GM23338 (cell line): ENCODE data around the gene GNPTG. TPM values are rescaled to one million over a fixed set of nuclear protein-coding genes. Genes with fewer than 3 reads are reported as not detected.

Experiments
- ATAC-seq: fragments of 200-7000 bp; cut with Tn5 transposase; 3 replicates; pipeline ENCODE4 v1.9.1; 2020
- DNase-seq: peaks from one replicate; pipeline ENCODE4 v3.0.0-alpha.2; 2015; ENCODE audit warnings: low spot score
- H2AFZ ChIP-seq: fragments of 200-600 bp; sonication (generic); 2 replicates; pipeline ENCODE4 v1.8.0; 2016; ENCODE audit warnings: antibody characterized with exemption, mild to moderate bottlenecking, moderate library complexity
- H3F3A ChIP-seq: fragments of 200-600 bp; sonication (generic); replicated peaks from 2 replicates; pipeline ENCODE4 v1.8.0; 2017; ENCODE audit warnings: antibody characterized with exemption, mixed run types, low read depth
- H3K27ac ChIP-seq: fragments of 200-600 bp; sonication (generic); 2 replicates; pipeline ENCODE4 v1.6.1; 2016; ENCODE audit warnings: low read depth
- H3K27me3 ChIP-seq: fragments of 200-600 bp; sonication (generic); 2 replicates; pipeline ENCODE4 v1.8.0; 2016; ENCODE audit warnings: mild to moderate bottlenecking, mixed run types, moderate library complexity; ENCODE audit not compliant: insufficient read depth
- H3K36me3 ChIP-seq: fragments of 200-600 bp; sonication (generic); 2 replicates; pipeline ENCODE4 v1.8.0; 2016; ENCODE audit warnings: mild to moderate bottlenecking; ENCODE audit not compliant: insufficient read depth
- H3K4me1 ChIP-seq: fragments of 200-600 bp; sonication (generic); 2 replicates; pipeline ENCODE4 v1.8.0; 2016; ENCODE audit warnings: mild to moderate bottlenecking, moderate library complexity; ENCODE audit not compliant: insufficient read depth
- H3K4me2 ChIP-seq: fragments of 200-600 bp; sonication (generic); 2 replicates; pipeline ENCODE4 v1.7.1; 2017; ENCODE audit warnings: mixed run types
- H3K4me3 ChIP-seq: fragments of 200-600 bp; sonication (generic); 2 replicates; pipeline ENCODE4 v1.6.1; 2016; ENCODE audit warnings: mixed run types
- H3K79me2 ChIP-seq: fragments of 200-600 bp; sonication (generic); replicated peaks from 2 replicates; pipeline ENCODE4 v1.8.0; 2017; ENCODE audit warnings: mild to moderate bottlenecking; ENCODE audit not compliant: insufficient read depth
- H3K9me2 ChIP-seq: fragments of 200-600 bp; sonication (generic); 2 replicates; pipeline ENCODE4 v1.8.0; 2017; ENCODE audit not compliant: insufficient read depth
- H4K20me1 ChIP-seq: fragments of 200-600 bp; sonication (generic); replicated peaks from 2 replicates; pipeline ENCODE4 v1.8.0; 2017; ENCODE audit warnings: mild to moderate bottlenecking; ENCODE audit not compliant: insufficient read depth
- H3K27ac Mint-ChIP-seq: 2 replicates; pipeline ENCODE4 v1.8.0; 2020; ENCODE audit warnings: inconsistent platforms, mild to moderate bottlenecking, moderate library complexity, mixed read lengths
- H3K27me3 Mint-ChIP-seq: 3 replicates; pipeline ENCODE4 v1.8.0; 2022; ENCODE audit warnings: low read depth, mild to moderate bottlenecking, moderate library complexity, mixed read lengths, inconsistent platforms; ENCODE audit not compliant: insufficient read depth, poor library complexity
- H3K36me3 Mint-ChIP-seq: 3 replicates; pipeline ENCODE4 v1.8.0; 2021; ENCODE audit warnings: low read depth, mild to moderate bottlenecking, inconsistent platforms, moderate library complexity, mixed read lengths
- H3K4me1 Mint-ChIP-seq: 3 replicates; pipeline ENCODE4 v1.8.0; 2020; ENCODE audit warnings: mild to moderate bottlenecking, inconsistent platforms, mixed read lengths
- H3K4me3 Mint-ChIP-seq: 3 replicates; pipeline ENCODE4 v1.8.0; 2021; ENCODE audit warnings: moderate library complexity, mild to moderate bottlenecking, inconsistent platforms, mixed read lengths
- H3K9me3 Mint-ChIP-seq: 3 replicates; pipeline ENCODE4 v1.8.0; 2020; ENCODE audit warnings: moderate library complexity, mild to moderate bottlenecking, inconsistent platforms, mixed read lengths
- CREB1 ChIP-seq: fragments of 250-450 bp; sonication (Bioruptor Pico); IDR thresholded peaks from 2 replicates; pipeline ENCODE4 v1.5.0; 2020; ENCODE audit warnings: low read depth, mild to moderate bottlenecking, moderate library complexity
- ETS1 ChIP-seq: IDR thresholded peaks from 2 replicates; pipeline ENCODE4 v1.6.1; 2016; ENCODE audit warnings: antibody characterized with exemption
- EZH2 ChIP-seq: fragments of 200-600 bp; sonication (generic); IDR thresholded peaks from one replicate; pipeline ENCODE4 v1.8.0; 2017; ENCODE audit warnings: antibody characterized with exemption, mild to moderate bottlenecking, low read depth; ENCODE audit not compliant: unreplicated experiment
- EZH2phosphoT487 ChIP-seq: fragments of 200-600 bp; sonication (generic); IDR thresholded peaks from one replicate; pipeline ENCODE4 v1.8.1; 2018; ENCODE audit warnings: antibody characterized with exemption; ENCODE audit not compliant: unreplicated experiment
- JUNB ChIP-seq: IDR thresholded peaks from one replicate; pipeline ENCODE4 v1.6.1; 2016; ENCODE audit warnings: antibody characterized with exemption; ENCODE audit not compliant: unreplicated experiment
- NANOG ChIP-seq: IDR thresholded peaks from 2 replicates; pipeline ENCODE4 v1.6.1; 2016; ENCODE audit warnings: antibody characterized with exemption, borderline replicate concordance
- POLR2AphosphoS5 ChIP-seq: IDR thresholded peaks from 2 replicates; pipeline ENCODE4 v1.6.1; 2016; ENCODE audit warnings: antibody characterized with exemption, low read depth
- STAT1 ChIP-seq: IDR thresholded peaks from one replicate; pipeline ENCODE4 v1.6.1; 2016; ENCODE audit warnings: antibody characterized with exemption; ENCODE audit not compliant: unreplicated experiment
- ZNF114 ChIP-seq: fragments of 250-450 bp; sonication (Bioruptor Pico); IDR thresholded peaks from 2 replicates; pipeline ENCODE4 v1.5.0; 2020; ENCODE audit warnings: mild to moderate bottlenecking, moderate library complexity
- ZNF331 ChIP-seq: fragments of 250-450 bp; sonication (Bioruptor Pico); IDR thresholded peaks from 2 replicates; pipeline ENCODE4 v1.5.0; 2020; ENCODE audit warnings: low read depth, mild to moderate bottlenecking, moderate library complexity
- polyA plus RNA-seq: library from polyadenylated mRNA; unstranded; fragments of >200 nt; fragmentation: Nextera tagmentation; extraction: Ambion mirVana; gene quantifications from 2 replicates; pipeline ENCODE4 v1.2.1, GENCODE V29; 2016
- total RNA-seq: library from RNA; depleted of rRNA; stranded (reverse); fragments of >200 nt; shearing (Covaris generic); gene quantifications from 2 replicates; pipeline ENCODE4 v1.2.3, GENCODE V29; 2014
- TF ChIP-seq, protein P1 (sequence below), 2 experiments: fragments of 200-600 bp in 1 of 2; sonication (generic) in 1 of 2; conservative IDR thresholded peaks; 2 replicates each; pipeline versions ENCODE4 v1.5.1 to v1.6.1; 2016 to 2017; ENCODE audit warnings: antibody characterized with exemption in 2 of 2, low read depth in 2 of 2, mild to moderate bottlenecking in 2 of 2, moderate library complexity in 1 of 2
- TF ChIP-seq, protein P2 (sequence below): IDR thresholded peaks from one replicate; pipeline ENCODE4 v1.6.1; 2018; ENCODE audit warnings: antibody characterized with exemption; ENCODE audit not compliant: unreplicated experiment

Gene GNPTG
- total and polyA plus RNA-seq, 2 experiments from 2014 or later: 23.3 to 41.0 TPM

- TF ChIP-seq NANOG: no peak
- TF ChIP-seq EZH2phosphoT487: no peak
- no peak for TF ChIP-seq ZNF114 (CRISPR knock-in tag)
- TF ChIP-seq, protein P1, sequence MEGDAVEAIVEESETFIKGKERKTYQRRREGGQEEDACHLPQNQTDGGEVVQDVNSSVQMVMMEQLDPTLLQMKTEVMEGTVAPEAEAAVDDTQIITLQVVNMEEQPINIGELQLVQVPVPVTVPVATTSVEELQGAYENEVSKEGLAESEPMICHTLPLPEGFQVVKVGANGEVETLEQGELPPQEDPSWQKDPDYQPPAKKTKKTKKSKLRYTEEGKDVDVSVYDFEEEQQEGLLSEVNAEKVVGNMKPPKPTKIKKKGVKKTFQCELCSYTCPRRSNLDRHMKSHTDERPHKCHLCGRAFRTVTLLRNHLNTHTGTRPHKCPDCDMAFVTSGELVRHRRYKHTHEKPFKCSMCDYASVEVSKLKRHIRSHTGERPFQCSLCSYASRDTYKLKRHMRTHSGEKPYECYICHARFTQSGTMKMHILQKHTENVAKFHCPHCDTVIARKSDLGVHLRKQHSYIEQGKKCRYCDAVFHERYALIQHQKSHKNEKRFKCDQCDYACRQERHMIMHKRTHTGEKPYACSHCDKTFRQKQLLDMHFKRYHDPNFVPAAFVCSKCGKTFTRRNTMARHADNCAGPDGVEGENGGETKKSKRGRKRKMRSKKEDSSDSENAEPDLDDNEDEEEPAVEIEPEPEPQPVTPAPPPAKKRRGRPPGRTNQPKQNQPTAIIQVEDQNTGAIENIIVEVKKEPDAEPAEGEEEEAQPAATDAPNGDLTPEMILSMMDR (conservative IDR thresholded peaks at IDR 0.05; ENCODE audit: low read depth in 2 of 2): no peak
- no peak for TF ChIP-seq EZH2
- TF ChIP-seq ZNF331 (CRISPR knock-in tag): no peak
- no peak for TF ChIP-seq ETS1
- TF ChIP-seq CREB1 (CRISPR knock-in tag): no peak
- no peak for TF ChIP-seq STAT1
- no peak for TF ChIP-seq JUNB
- no peak for TF ChIP-seq POLR2AphosphoS5
- Mint-ChIP-seq H3K36me3 (peaks cover 86% of the 10 kb centered on the region), H3K4me3 (no peak overlapping the region), H3K9me3 (no peaks in the 10 kb centered on the region), H3K27ac (no peak overlapping the region), H3K4me1 (peaks cover 3% of the 10 kb centered on the region; the same call in 1 of the 3 replicates), H3K27me3 (peaks cover 14% of the 10 kb centered on the region)
- ATAC-seq: no peak
- Histone ChIP-seq H2AFZ (no peak overlapping the region), H3K4me2 (no peak overlapping the region), H3K36me3 (peaks cover 31% of the 10 kb centered on the region), H3F3A (peaks cover 12% of the 10 kb centered on the region; the same call in 1 of the 2 replicates), H3K9me2 (no peaks in the 10 kb centered on the region), H3K4me1 (no peaks in the 10 kb centered on the region), H4K20me1 (peaks cover 18% of the 10 kb centered on the region), H3K27ac (no peak overlapping the region), H3K27me3 (no peaks in the 10 kb centered on the region), H3K4me3 (no peak overlapping the region), H3K79me2 (peaks cover 40% of the 10 kb centered on the region)
- DNase-seq: no peak
These were observed 31.0 kb upstream of the GNPTG start for GRCh38 chr16:1320658-1321240.

DNA sequence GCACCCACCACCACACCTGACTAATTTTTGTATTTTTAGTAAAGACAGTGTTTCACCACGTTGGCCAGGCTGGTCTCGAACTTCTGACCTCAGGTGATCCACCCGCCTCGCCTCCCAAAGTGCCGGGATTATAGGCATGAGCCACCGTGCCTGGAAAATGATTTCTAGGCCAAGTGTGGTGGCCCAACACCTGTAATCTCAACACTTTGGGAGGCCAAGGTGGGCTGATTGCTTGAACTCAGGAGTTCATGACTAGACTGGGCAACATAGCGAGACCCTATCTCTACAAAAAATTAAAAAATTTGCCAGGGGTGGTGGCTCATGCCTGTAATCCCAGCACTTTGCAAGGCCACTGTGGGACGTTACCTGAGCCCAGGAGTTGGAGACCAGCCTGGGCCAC is 29.3 kb upstream of the GNPTG start:
- Mint-ChIP-seq H3K4me3 (no peak overlapping the region), H3K36me3 (peaks cover 69% of the 10 kb centered on the region), H3K4me1 (peaks cover 7% of the 10 kb centered on the region), H3K27ac (no peak overlapping the region), H3K9me3 (no peaks in the 10 kb centered on the region), H3K27me3 (peaks cover 12% of the 10 kb centered on the region)
- TF ChIP-seq EZH2 (no peak), ETS1 (no peak), POLR2AphosphoS5 (no peak), ZNF331 (CRISPR knock-in tag) (no peak), NANOG (no peak)
- TF ChIP-seq, protein P2, sequence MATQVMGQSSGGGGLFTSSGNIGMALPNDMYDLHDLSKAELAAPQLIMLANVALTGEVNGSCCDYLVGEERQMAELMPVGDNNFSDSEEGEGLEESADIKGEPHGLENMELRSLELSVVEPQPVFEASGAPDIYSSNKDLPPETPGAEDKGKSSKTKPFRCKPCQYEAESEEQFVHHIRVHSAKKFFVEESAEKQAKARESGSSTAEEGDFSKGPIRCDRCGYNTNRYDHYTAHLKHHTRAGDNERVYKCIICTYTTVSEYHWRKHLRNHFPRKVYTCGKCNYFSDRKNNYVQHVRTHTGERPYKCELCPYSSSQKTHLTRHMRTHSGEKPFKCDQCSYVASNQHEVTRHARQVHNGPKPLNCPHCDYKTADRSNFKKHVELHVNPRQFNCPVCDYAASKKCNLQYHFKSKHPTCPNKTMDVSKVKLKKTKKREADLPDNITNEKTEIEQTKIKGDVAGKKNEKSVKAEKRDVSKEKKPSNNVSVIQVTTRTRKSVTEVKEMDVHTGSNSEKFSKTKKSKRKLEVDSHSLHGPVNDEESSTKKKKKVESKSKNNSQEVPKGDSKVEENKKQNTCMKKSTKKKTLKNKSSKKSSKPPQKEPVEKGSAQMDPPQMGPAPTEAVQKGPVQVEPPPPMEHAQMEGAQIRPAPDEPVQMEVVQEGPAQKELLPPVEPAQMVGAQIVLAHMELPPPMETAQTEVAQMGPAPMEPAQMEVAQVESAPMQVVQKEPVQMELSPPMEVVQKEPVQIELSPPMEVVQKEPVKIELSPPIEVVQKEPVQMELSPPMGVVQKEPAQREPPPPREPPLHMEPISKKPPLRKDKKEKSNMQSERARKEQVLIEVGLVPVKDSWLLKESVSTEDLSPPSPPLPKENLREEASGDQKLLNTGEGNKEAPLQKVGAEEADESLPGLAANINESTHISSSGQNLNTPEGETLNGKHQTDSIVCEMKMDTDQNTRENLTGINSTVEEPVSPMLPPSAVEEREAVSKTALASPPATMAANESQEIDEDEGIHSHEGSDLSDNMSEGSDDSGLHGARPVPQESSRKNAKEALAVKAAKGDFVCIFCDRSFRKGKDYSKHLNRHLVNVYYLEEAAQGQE: no peak
- Histone ChIP-seq H3K4me1 (no peaks in the 10 kb centered on the region), H3F3A (peaks cover 12% of the 10 kb centered on the region; the same call in 1 of the 2 replicates), H3K4me2 (no peak overlapping the region), H3K27me3 (no peaks in the 10 kb centered on the region), H3K4me3 (no peak overlapping the region), H3K36me3 (peaks cover 15% of the 10 kb centered on the region; the same call in 1 of the 2 replicates), H3K27ac (no peak overlapping the region), H3K9me2 (no peaks in the 10 kb centered on the region), H2AFZ (no peak overlapping the region), H3K79me2 (peaks cover 23% of the 10 kb centered on the region), H4K20me1 (peaks cover 8% of the 10 kb centered on the region; the same call in 1 of the 2 replicates)
- ATAC-seq: no peak
- no peak for DNase-seq
